GM18861 (cell line): ENCODE measurements around the gene DUOX2.
"Not testable (repeated sequence)": the region's sequence is repeated elsewhere in the genome, so short reads cannot be mapped to it uniquely, and the experiment has no call there.

Source experiments
- ATAC-seq: cut with Tn5 transposase; IDR thresholded peaks from one replicate; pipeline ENCODE4 v1.9.1; 2021; ENCODE audit not compliant: unreplicated experiment

Gene DUOX2

GRCh38 chr15:45139770-45140169 lies 25.8 kb upstream of the DUOX2 start:
- no peak for ATAC-seq

GRCh38 chr15:45138814-45139765 lies 25.1 kb upstream of the DUOX2 start:
- no peak for ATAC-seq

GRCh38 chr15:45137703-45138102 lies 23.7 kb upstream of the DUOX2 start:
- ATAC-seq: no peak

GRCh38 chr15:45136378-45136764 lies 22.4 kb upstream of the DUOX2 start:
- no peak for ATAC-seq

GRCh38 chr15:45135705-45136377 lies 21.9 kb upstream of the DUOX2 start:
- ATAC-seq: not testable (repeated sequence)

GRCh38 chr15:45134682-45135604 lies 21.0 kb upstream of the DUOX2 start:
- no peak for ATAC-seq

- ATAC-seq: no peak
These were observed 20.1 kb upstream of the DUOX2 start for GRCh38 chr15:45134046-45134445.

GRCh38 chr15:45133561-45133920 lies 19.6 kb upstream of the DUOX2 start:
- no peak for ATAC-seq

GRCh38 chr15:45132844-45133560 lies 19.0 kb upstream of the DUOX2 start:
- ATAC-seq: no peak

- no peak for ATAC-seq
These were observed 17.5 kb upstream of the DUOX2 start for GRCh38 chr15:45131510-45131909.

- no peak for ATAC-seq
These were observed 16.5 kb upstream of the DUOX2 start for GRCh38 chr15:45130291-45131000.

GRCh38 chr15:45129651-45130129 lies 15.7 kb upstream of the DUOX2 start, which contains the start of the genes DUOX1 and DUOXA1:
Gene DUOX1 (plus strand): TSS chr15:45129994. CDS start chr15:45131967, 1,973 bp downstream.
Gene DUOXA1 (minus strand): TSS chr15:45129879. CDS start chr15:45123014, 6,865 bp downstream.
- no peak for ATAC-seq

GRCh38 chr15:45128971-45129639 lies 15.1 kb upstream of the DUOX2 start:
- no peak for ATAC-seq

- no peak for ATAC-seq
These were observed 12.7 kb upstream of the DUOX2 start for GRCh38 chr15:45126535-45127158.

GRCh38 chr15:45123397-45123796 lies 9.4 kb upstream of the DUOX2 start:
- ATAC-seq: no peak

- no peak for ATAC-seq
These were observed 8.7 kb upstream of the DUOX2 start for GRCh38 chr15:45122719-45123118.

- ATAC-seq: no peak
These were observed 7.9 kb upstream of the DUOX2 start for GRCh38 chr15:45121706-45122417.

GRCh38 chr15:45121020-45121419 lies 7.0 kb upstream of the DUOX2 start:
- ATAC-seq: no peak
